Common myeloid progenitor, CD34-positive (primary cell): Measurements from ENCODE around the gene PLEKHA6.

Experiments used
- CTCF ChIA-PET: fragments of 350-600 bp; sonication (Branson Sonifier 250); formaldehyde crosslinking; loops from one replicate; lab custom pipeline; 2021; ENCODE audit warnings: antibody characterized with exemption; lab: Charles Lee
- POLR2A ChIA-PET: fragments of 350-600 bp; sonication (Branson Sonifier 250); formaldehyde crosslinking; loops from one replicate; lab custom pipeline; 2021; ENCODE audit warnings: antibody characterized with exemption; lab: Charles Lee
- DNase-seq, 3 donors: peaks; one replicate each; pipeline versions ENCODE4 v3.0.0 to v3.0.0-alpha.2; 2013
- H3K27ac ChIP-seq, 2 experiments: 1 replicate in 1 of 2; 2 replicates in 1 of 2; pipeline ENCODE4 v1.7.0; 2013; ENCODE audit warnings: inconsistent platforms in 2 of 2, low read length in 2 of 2, mild to moderate bottlenecking in 2 of 2, low read depth in 1 of 2, moderate library complexity in 1 of 2; ENCODE audit not compliant: severe bottlenecking in 2 of 2, insufficient read depth in 1 of 2, poor library complexity in 1 of 2
- H3K27me3 ChIP-seq, 5 experiments: replicated peaks in 2 of 5; 1 replicate in 3 of 5; 2 replicates in 2 of 5; pipeline versions ENCODE4 v1.6.1 to v1.7.0; 2013; ENCODE audit warnings: low read length in 4 of 5, mild to moderate bottlenecking in 2 of 5, moderate library complexity in 2 of 5, inconsistent platforms in 1 of 5; ENCODE audit not compliant: insufficient read depth in 5 of 5, control insufficient read depth in 4 of 5
- H3K36me3 ChIP-seq, 4 experiments: 1 replicate in 2 of 4; 2 replicates in 2 of 4; pipeline versions ENCODE4 v1.6.1 to v1.7.0; 2013; ENCODE audit warnings: low read length in 3 of 4, control low read depth in 1 of 4, mild to moderate bottlenecking in 1 of 4; ENCODE audit not compliant: control insufficient read depth in 4 of 4, insufficient read depth in 4 of 4
- H3K4me1 ChIP-seq, 4 experiments: 1 replicate in 3 of 4; 2 replicates in 1 of 4; pipeline versions ENCODE4 v1.6.1 to v1.7.1; 2013; ENCODE audit warnings: low read length in 3 of 4, mild to moderate bottlenecking in 3 of 4, control low read depth in 1 of 4, inconsistent platforms in 1 of 4, moderate library complexity in 1 of 4; ENCODE audit not compliant: control insufficient read depth in 4 of 4, insufficient read depth in 4 of 4; ENCODE audit errors: control extremely low read depth in 1 of 4
- H3K4me3 ChIP-seq, 7 experiments: 1 replicate in 4 of 7; 2 replicates in 3 of 7; pipeline versions ENCODE4 v1.5.1 to v1.7.0; 2013; ENCODE audit warnings: mild to moderate bottlenecking in 7 of 7, low read length in 6 of 7, moderate library complexity in 6 of 7, inconsistent platforms in 2 of 7, low read depth in 2 of 7, control low read depth in 1 of 7; ENCODE audit not compliant: insufficient read depth in 4 of 7, control insufficient read depth in 1 of 7; ENCODE audit errors: extremely low read depth in 1 of 7
- H3K9me3 ChIP-seq, 5 experiments: 1 replicate in 4 of 5; 2 replicates in 1 of 5; pipeline versions ENCODE4 v1.6.1 to v1.7.1; 2013; ENCODE audit warnings: low read length in 4 of 5, mild to moderate bottlenecking in 2 of 5, inconsistent platforms in 1 of 5, low read depth in 1 of 5, moderate library complexity in 1 of 5; ENCODE audit not compliant: control insufficient read depth in 4 of 5, insufficient read depth in 2 of 5; ENCODE audit errors: control extremely low read depth in 1 of 5
- WGBS: methylation state at CpG from one replicate; pipeline ENCODE4 v1.1.5; 2013; ENCODE audit not compliant: insufficient coverage; 5-methylcytosine and 5-hydroxymethylcytosine counted together

The PLEKHA6 gene

DNA sequence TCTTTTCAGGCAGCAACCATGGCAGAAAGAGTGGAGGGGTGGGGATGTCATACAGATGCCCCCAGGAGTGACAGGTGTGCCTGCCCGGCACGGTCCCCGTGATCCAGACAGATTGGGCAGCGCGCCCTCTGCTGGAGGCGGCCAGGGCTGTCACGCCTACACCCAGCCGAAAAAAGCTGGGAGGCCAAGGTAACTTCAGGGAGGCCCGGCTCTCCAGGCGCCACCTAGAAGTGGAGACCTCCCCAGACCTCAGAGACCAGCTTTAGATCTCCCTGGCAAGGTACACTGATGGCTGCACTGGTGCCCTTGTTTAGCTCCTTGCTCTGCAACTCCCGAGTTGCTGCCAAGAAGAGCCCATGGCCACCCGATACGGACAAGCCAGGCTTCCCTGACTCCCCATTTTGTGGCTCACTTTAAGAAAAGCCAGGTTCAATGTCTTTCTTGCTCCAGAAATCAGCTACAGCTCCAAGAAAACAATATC is 152.6 kb downstream of the PLEKHA6 start:
- no peaks in the 10 kb centered on the region for H3K9me3 ChIP-seq
- ChIA-PET CTCF (interaction anchor here (0.6 to 5.9 kb wide), 37 partner anchors 9 to 1331 kb away, joined by 3 to 265 read pairs (median 4); partner anchors contain the start of genes PLEKHA6 and REN), POLR2A (no interaction called here)
- H3K27ac ChIP-seq = no peak overlapping the region
- WGBS = 23% methylated on average over 13 of the region's 13 CpGs
- peaks cover 0 to 6% (median 0%) of the 10 kb centered on the region in 4 experiments for H3K4me1 ChIP-seq
- H3K27me3 ChIP-seq = no peaks in the 10 kb centered on the region
- no peaks in the 10 kb centered on the region for H3K36me3 ChIP-seq
- DNase-seq = peak; percentile 50 to 63 (median 58)
- no peak overlapping the region for H3K4me3 ChIP-seq

GRCh38 chr1:204206121-204206520 is 153.6 kb downstream of the PLEKHA6 start:
- peak in 2 of 3 donors; percentile 43 to 56 for DNase-seq
- ChIA-PET CTCF (interaction anchor here (0.7 to 5.9 kb wide), 21 partner anchors 8 to 865 kb away, joined by 3 to 265 read pairs (median 5); partner anchors contain the start of genes GOLT1A, PLEKHA6 and REN), POLR2A (interaction anchor here (0.7 kb wide), 1 partner anchor 41 kb away, joined by 4 read pairs; no protein-coding TSS in a partner anchor)
- peaks cover 0 to 6% (median 0%) of the 10 kb centered on the region in 4 experiments for H3K4me1 ChIP-seq
- no peak overlapping the region for H3K4me3 ChIP-seq
- 40% methylated on average over 1 of the region's 2 CpGs for WGBS
- H3K27me3 ChIP-seq = no peaks in the 10 kb centered on the region
- no peaks in the 10 kb centered on the region for H3K9me3 ChIP-seq
- no peaks in the 10 kb centered on the region for H3K36me3 ChIP-seq
- H3K27ac ChIP-seq = no peak overlapping the region

GRCh38 chr1:204205486-204205885 is 154.2 kb downstream of the PLEKHA6 start:
- H3K9me3 ChIP-seq = no peaks in the 10 kb centered on the region
- POLR2A ChIA-PET = no interaction called here
- H3K4me3 ChIP-seq = no peak overlapping the region
- H3K36me3 ChIP-seq = no peaks in the 10 kb centered on the region
- no peak overlapping the region for H3K27ac ChIP-seq
- no peak for DNase-seq
- CTCF ChIA-PET = interaction anchor here (0.7 to 5.9 kb wide), 15 partner anchors 9 to 369 kb away, joined by 3 to 265 read pairs (median 6); partner anchors contain the start of genes GOLT1A, PLEKHA6 and REN
- no peaks in the 10 kb centered on the region for H3K27me3 ChIP-seq
- peaks cover 0 to 6% (median 0%) of the 10 kb centered on the region in 4 experiments for H3K4me1 ChIP-seq

DNA sequence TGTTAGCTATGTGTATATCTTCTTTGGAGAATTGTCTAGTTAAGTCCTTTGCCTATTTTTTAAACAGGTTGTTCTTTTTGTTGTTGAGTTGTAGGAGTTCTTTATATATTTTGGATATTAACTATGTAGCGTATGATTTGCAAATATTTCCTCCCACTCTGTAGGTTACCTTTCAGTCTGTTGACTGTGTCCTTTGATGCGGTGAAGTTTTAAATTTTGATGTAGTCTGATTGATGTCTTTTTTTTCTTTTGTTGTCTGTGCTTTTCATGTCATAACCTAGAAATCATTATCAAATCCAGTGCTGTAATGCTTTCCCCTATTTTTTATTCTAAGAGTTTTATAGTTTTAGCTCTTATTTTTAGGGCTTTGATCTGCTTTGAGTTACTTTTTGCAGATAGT is 154.8 kb downstream of the PLEKHA6 start:
- no CpG with 5 or more reads among the region's 2 CpGs for whole genome bisulfite sequencing

DNA sequence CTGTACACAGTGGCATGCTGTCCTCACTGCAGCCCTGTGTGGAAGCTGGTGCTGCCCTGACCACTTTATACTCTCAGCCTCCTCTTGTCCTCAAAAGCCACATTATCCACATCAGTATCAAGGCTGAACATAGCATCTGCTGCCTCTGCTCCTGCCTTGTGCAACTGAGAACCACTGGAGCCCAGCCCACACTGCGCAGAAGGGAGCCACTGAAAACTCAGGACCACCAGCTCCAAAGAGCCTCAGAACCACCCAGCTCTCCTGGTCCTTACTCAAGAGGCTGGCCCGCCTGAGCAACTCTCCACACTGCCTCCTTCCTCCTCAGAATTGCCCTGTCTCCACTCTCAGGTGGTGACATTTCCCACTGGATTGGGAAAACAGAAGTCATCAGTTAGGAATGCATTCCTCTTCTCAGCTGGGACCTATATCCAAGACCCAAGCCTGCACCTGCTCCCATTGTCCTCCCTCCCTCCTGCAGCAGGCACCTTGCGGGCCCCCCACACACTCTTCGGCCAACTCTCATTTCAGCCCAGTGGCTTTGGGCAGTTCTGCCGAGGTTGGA is 156.4 kb downstream of the PLEKHA6 start:
- H3K36me3 ChIP-seq = no peaks in the 10 kb centered on the region
- no peak for DNase-seq
- no peaks in the 10 kb centered on the region for H3K27me3 ChIP-seq
- H3K4me3 ChIP-seq = no peak overlapping the region
- ChIA-PET POLR2A (no interaction called here), CTCF (interaction anchor here (1.0 to 5.9 kb wide), 3 partner anchors 11 to 36 kb away, joined by 3 to 265 read pairs (median 4); partner anchors contain the start of genes GOLT1A and REN)
- peaks cover 0 to 9% (median 0%) of the 10 kb centered on the region in 4 experiments for H3K4me1 ChIP-seq
- no peaks in the 10 kb centered on the region for H3K9me3 ChIP-seq
- WGBS = 95% methylated on average over 5 of the region's 5 CpGs
- H3K27ac ChIP-seq = no peak overlapping the region

More for the DNA sequence above, 154.8 kb downstream of the PLEKHA6 start:
- Histone ChIP-seq H3K9me3 (no peaks in the 10 kb centered on the region), H3K27ac (no peak overlapping the region), H3K36me3 (no peaks in the 10 kb centered on the region), H3K4me1 (peaks cover 0 to 6% (median 0%) of the 10 kb centered on the region in 4 experiments), H3K27me3 (no peaks in the 10 kb centered on the region), H3K4me3 (no peak overlapping the region)
- ChIA-PET CTCF (interaction anchor here (1.2 to 5.9 kb wide), 7 partner anchors 9 to 173 kb away, joined by 4 to 265 read pairs (median 7); partner anchors contain the start of genes GOLT1A and REN), POLR2A (no interaction called here)
- no peak for DNase-seq

- WGBS = 100% methylated on average over 2 of the region's 4 CpGs
- no peak for DNase-seq
- Histone ChIP-seq H3K4me3 (no peak overlapping the region), H3K27ac (no peak overlapping the region), H3K27me3 (no peaks in the 10 kb centered on the region), H3K9me3 (no peaks in the 10 kb centered on the region), H3K36me3 (no peaks in the 10 kb centered on the region), H3K4me1 (peaks cover 0 to 9% (median 0%) of the 10 kb centered on the region in 4 experiments)
- CTCF ChIA-PET = interaction anchor here (1.3 to 5.9 kb wide), 2 partner anchors 12 to 35 kb away, joined by 4 to 265 read pairs; partner anchors contain the start of gene REN
- POLR2A ChIA-PET = no interaction called here
Measured at GRCh38 chr1:204202481-204202880, 157.2 kb downstream of the PLEKHA6 start.
